OCI-LY7 (cell line): ENCODE measurements around the gene PRRX1. TPM values are rescaled to one million over a fixed set of nuclear protein-coding genes. Genes with fewer than 3 reads are reported as not detected.

Experiments used
- BruUV-seq: library from RNA; stranded (reverse); fragments of 400-500 nt; replicated peaks from 2 replicates; lab custom pipeline; 2021; lab: Mats Ljungman, UMichigan
- CTCF ChIA-PET: fragments of 300-600 bp; sonication (Branson Sonifier 250); formaldehyde crosslinking; loops from one replicate; lab custom pipeline; 2022; ENCODE audit warnings: antibody characterized with exemption; ENCODE audit not compliant: unreplicated experiment; lab: Charles Lee
- POLR2A ChIA-PET: fragments of 300-600 bp; sonication (Branson Sonifier 250); formaldehyde crosslinking; loops from one replicate; lab custom pipeline; 2022; ENCODE audit warnings: antibody characterized with exemption; lab: Charles Lee
- DNase-seq: peaks from one replicate; pipeline ENCODE4 v3.0.0-alpha.2; 2015; ENCODE audit warnings: low spot score
- H2AFZ ChIP-seq: fragments of 200-600 bp; sonication (generic), shearing (Covaris generic); 2 replicates; pipeline ENCODE4 v1.6.1; 2014; ENCODE audit warnings: mild to moderate bottlenecking, antibody characterized with exemption, low read length, moderate library complexity
- H3K27ac ChIP-seq: fragments of 200-600 bp; sonication (generic); 2 replicates; pipeline ENCODE4 v1.5.1; 2014; ENCODE audit warnings: mixed run types, low read depth, mild to moderate bottlenecking, moderate library complexity, low read length, inconsistent platforms; ENCODE audit not compliant: poor library complexity, severe bottlenecking
- H3K36me3 ChIP-seq: fragments of 200-600 bp; sonication (generic); 2 replicates; pipeline ENCODE4 v1.6.1; 2014; ENCODE audit warnings: mild to moderate bottlenecking, antibody characterized with exemption, low read length, moderate library complexity, mixed read lengths; ENCODE audit not compliant: insufficient read depth
- H3K4me1 ChIP-seq: fragments of 200-600 bp; sonication (generic); 2 replicates; pipeline ENCODE4 v1.5.1; 2014; ENCODE audit warnings: mild to moderate bottlenecking, low read length; ENCODE audit not compliant: insufficient read depth, poor library complexity, severe bottlenecking
- H3K4me2 ChIP-seq: fragments of 200-600 bp; sonication (generic); 2 replicates; pipeline ENCODE4 v1.6.1; 2014; ENCODE audit warnings: mild to moderate bottlenecking, low read length
- H3K4me3 ChIP-seq: fragments of 200-600 bp; sonication (generic); 2 replicates; pipeline ENCODE4 v1.5.1; 2014; ENCODE audit warnings: mild to moderate bottlenecking, low read depth, low read length; ENCODE audit not compliant: poor library complexity, severe bottlenecking
- H3K79me2 ChIP-seq: fragments of 200-600 bp; sonication (generic); 2 replicates; pipeline ENCODE4 v1.6.1; 2016; ENCODE audit warnings: low read depth, mild to moderate bottlenecking, low read length, moderate library complexity, mixed read lengths; ENCODE audit not compliant: insufficient read depth
- H3K9me2 ChIP-seq: fragments of 200-600 bp; sonication (generic); 2 replicates; pipeline ENCODE4 v1.6.1; 2016; ENCODE audit warnings: mild to moderate bottlenecking, low read length, mixed read lengths; ENCODE audit not compliant: insufficient read depth
- H3K9me3 ChIP-seq: fragments of 200-600 bp; sonication (generic); 2 replicates; pipeline ENCODE4 v1.6.1; 2014; ENCODE audit warnings: mild to moderate bottlenecking, mixed run types, low read length, mixed read lengths
- H4K20me1 ChIP-seq: fragments of 200-600 bp; sonication (generic); 2 replicates; pipeline ENCODE4 v1.6.1; 2014; ENCODE audit warnings: mild to moderate bottlenecking, antibody characterized with exemption, low read length, moderate library complexity, mixed read lengths; ENCODE audit not compliant: insufficient read depth
- CTCF ChIP-seq: fragments of 200-600 bp; sonication (generic); conservative IDR thresholded peaks from 2 replicates; pipeline ENCODE4 v1.5.1; 2014; ENCODE audit warnings: mild to moderate bottlenecking, antibody characterized with exemption, low read length, moderate library complexity, mixed read lengths
- EZH2phosphoT487 ChIP-seq: fragments of 200-600 bp; sonication (generic); IDR thresholded peaks from 2 replicates; pipeline ENCODE4 v1.6.1; 2018; ENCODE audit warnings: low read depth, borderline replicate concordance, mild to moderate bottlenecking, mixed run types, antibody characterized with exemption, low read length, moderate library complexity, mixed read lengths
- intact Hi-C: fragments of 100-400 bp; cut with micrococcal nuclease; formaldehyde crosslinking; loops from one replicate; pipeline ENCODE4 v1.10.0; 2022; ENCODE audit not compliant: unreplicated experiment
- total RNA-seq, 2 experiments: library from RNA; depleted of rRNA in 1 of 2; stranded (reverse); fragments of >200 nt in 1 of 2; shearing (Covaris generic) in 1 of 2; gene quantifications; 2 replicates each; pipeline ENCODE4 v1.2.3, GENCODE V29; 2014 to 2022

Gene PRRX1
- total RNA-seq, 2 experiments from 2014 or later, result not detected

- H4K20me1 ChIP-seq, result no peaks in the 10 kb centered on the region
- POLR2A ChIA-PET, result interaction anchor here (0.6 to 0.7 kb wide), 2 partner anchors 183 to 334 kb away, joined by 3 to 4 read pairs; no protein-coding TSS in a partner anchor
- no peaks in the 10 kb centered on the region for H3K4me1 ChIP-seq
- TF ChIP-seq EZH2phosphoT487, result no peak
- TF ChIP-seq CTCF, result no peak
- BruUV-seq, result no TSS peak
- H3K36me3 ChIP-seq, result no peaks in the 10 kb centered on the region
- no peaks in the 10 kb centered on the region for H3K79me2 ChIP-seq
- intact Hi-C loops, result no loop called here
- H3K4me3 ChIP-seq, result no peak overlapping the region
- H3K9me2 ChIP-seq, result no peaks in the 10 kb centered on the region
- no peak overlapping the region for H3K27ac ChIP-seq
- H3K4me2 ChIP-seq, result no peak overlapping the region
- H2AFZ ChIP-seq, result no peak overlapping the region
- H3K9me3 ChIP-seq, result no peaks in the 10 kb centered on the region
- DNase-seq, result no peak
- CTCF ChIA-PET, result no interaction called here
Measured at GRCh38 chr1:170674239-170674638, 10.3 kb downstream of the PRRX1 start.

- CTCF ChIA-PET, result no interaction called here
- H3K36me3 ChIP-seq, result no peaks in the 10 kb centered on the region
Measured at GRCh38 chr1:170674986-170675385, 11.1 kb downstream of the PRRX1 start.

More at GRCh38 chr1:170674986-170675385, 11.1 kb downstream of the PRRX1 start:
- H4K20me1 ChIP-seq, result no peaks in the 10 kb centered on the region
- intact Hi-C loops, result no loop called here
- no peak overlapping the region for H2AFZ ChIP-seq
- H3K4me2 ChIP-seq, result no peak overlapping the region
- no TSS peak for BruUV-seq
- no peak overlapping the region for H3K4me3 ChIP-seq
- H3K9me2 ChIP-seq, result no peaks in the 10 kb centered on the region
- no peak overlapping the region for H3K27ac ChIP-seq
- no peak for TF ChIP-seq EZH2phosphoT487
- no peak for TF ChIP-seq CTCF
- H3K9me3 ChIP-seq, result no peaks in the 10 kb centered on the region
- H3K79me2 ChIP-seq, result no peaks in the 10 kb centered on the region
- DNase-seq, result no peak
- POLR2A ChIA-PET, result interaction anchor here (0.6 to 1.4 kb wide), 3 partner anchors 14 to 335 kb away, joined by 3 to 4 read pairs (median 4); no protein-coding TSS in a partner anchor
- H3K4me1 ChIP-seq, result no peaks in the 10 kb centered on the region
